PC-9 (cell line): ENCODE data around the gene COPZ2.

Experiments used
- CTCF ChIP-seq: fragments of 200-600 bp; sonication (generic); conservative IDR thresholded peaks from 2 replicates; pipeline ENCODE4 v1.6.1; 2017; ENCODE audit warnings: mixed run types, antibody characterized with exemption, mild to moderate bottlenecking, moderate library complexity
- EZH2 ChIP-seq: fragments of 200-600 bp; sonication (generic); IDR thresholded peaks from 2 replicates; pipeline ENCODE4 v1.8.0; 2017; ENCODE audit warnings: antibody characterized with exemption, low read depth

DNA sequence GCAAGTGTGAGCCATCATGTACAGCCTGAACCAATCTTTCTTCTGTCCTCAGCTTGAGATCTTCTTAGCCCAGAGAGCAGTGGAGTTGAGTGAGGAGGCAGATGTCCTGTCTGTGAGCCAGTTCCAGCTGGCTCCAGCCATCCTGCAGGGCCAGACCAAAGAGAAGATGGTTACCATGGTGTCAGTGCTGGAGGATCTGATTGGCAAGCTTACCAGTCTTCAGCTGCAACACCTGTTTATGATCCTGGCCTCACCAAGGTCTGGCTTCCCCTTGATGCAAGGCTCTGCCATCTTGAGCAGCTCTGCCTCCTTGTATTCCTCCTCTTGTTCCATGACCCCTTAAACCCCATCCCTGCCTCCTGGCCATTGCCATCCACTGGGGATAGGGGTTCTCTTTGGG lies 57.1 kb downstream of the COPZ2 start:
- no peak for TF ChIP-seq CTCF
- TF ChIP-seq EZH2, result no peak
